NCI-H2227 (cell line): ENCODE measurements around the gene SORBS2.
A peak's percentile ranks its signal among the peaks of the same experiment; 100 is the strongest.

Experiments
- DNase-seq: peaks from one replicate; lab custom pipeline; 2025; ENCODE audit not compliant: unreplicated experiment; lab: John Stamatoyannopoulos, UW

The SORBS2 gene

GRCh38 chr4:185644408-185644807 is 167.6 kb downstream of the SORBS2 start:
- DNase-seq, result no peak

- no peak for DNase-seq
Observed at GRCh38 chr4:185642907-185643306, 169.1 kb downstream of the SORBS2 start.

- DNase-seq, result peak; percentile 45
Observed at GRCh38 chr4:185640811-185641675, 171.0 kb downstream of the SORBS2 start.

GRCh38 chr4:185638548-185639301 is 173.3 kb downstream of the SORBS2 start:
- DNase-seq, result peak; percentile 12

- DNase-seq, result no peak
Observed at GRCh38 chr4:185638093-185638492, 173.9 kb downstream of the SORBS2 start.

GRCh38 chr4:185637163-185637875 is 174.7 kb downstream of the SORBS2 start:
- DNase-seq, result no peak

GRCh38 chr4:185634066-185634652 is 177.8 kb downstream of the SORBS2 start:
- DNase-seq, result no peak

- DNase-seq, result no peak
Observed at GRCh38 chr4:185626798-185627197, 185.2 kb downstream of the SORBS2 start.

GRCh38 chr4:185625503-185625902 is 186.5 kb downstream of the SORBS2 start:
- no peak for DNase-seq

GRCh38 chr4:185624259-185624589 is 187.8 kb downstream of the SORBS2 start:
- DNase-seq, result no peak

GRCh38 chr4:185623444-185624258 is 188.3 kb downstream of the SORBS2 start:
- no peak for DNase-seq

GRCh38 chr4:185608185-185608584 is 203.8 kb downstream of the SORBS2 start:
- no peak for DNase-seq

- no peak for DNase-seq
Observed at GRCh38 chr4:185602397-185602796, 209.6 kb downstream of the SORBS2 start.

- no peak for DNase-seq
Observed at GRCh38 chr4:185600801-185601434, 211.1 kb downstream of the SORBS2 start.

GRCh38 chr4:185599553-185600243 is 212.3 kb downstream of the SORBS2 start:
- no peak for DNase-seq

- DNase-seq, result peak; percentile 1
Observed at GRCh38 chr4:185598846-185599552, 213.0 kb downstream of the SORBS2 start.

GRCh38 chr4:185597532-185598188 is 214.3 kb downstream of the SORBS2 start:
- DNase-seq, result peak; percentile 60

- DNase-seq, result no peak
Observed at GRCh38 chr4:185592845-185593488, 219.0 kb downstream of the SORBS2 start.
